Sigmoid colon (tissue), 7 donors: Measurements from ENCODE around the gene PFDN6. TPM values are rescaled to one million over a fixed set of nuclear protein-coding genes. Genes with fewer than 3 reads are reported as not detected.

Experiments
- DNase-seq: peaks from one replicate; pipeline ENCODE4 v3.0.0-alpha.2; 2019
- H3K27ac ChIP-seq, 4 donors: fragments of 200-600 bp; sonication (generic); one replicate each; pipeline ENCODE4 v1.5.1; 2016 to 2019; ENCODE audit warnings: mild to moderate bottlenecking in 1 of 4
- H3K27me3 ChIP-seq, 3 donors: fragments of 200-600 bp; sonication (generic); one replicate each; pipeline ENCODE4 v1.5.1; 2019; ENCODE audit warnings: mild to moderate bottlenecking in 1 of 3
- H3K36me3 ChIP-seq, 4 donors: fragments of 200-600 bp; sonication (generic); one replicate each; pipeline ENCODE4 v1.5.1; 2016 to 2019
- H3K4me1 ChIP-seq, 4 donors: fragments of 200-600 bp; sonication (generic); one replicate each; pipeline ENCODE4 v1.5.1; 2017 to 2019
- H3K4me3 ChIP-seq, 4 donors: fragments of 200-600 bp; sonication (generic); one replicate each; pipeline ENCODE4 v1.5.1; 2017 to 2019; ENCODE audit warnings: mild to moderate bottlenecking in 2 of 4, moderate library complexity in 1 of 4
- H3K9me3 ChIP-seq, 4 donors: fragments of 200-600 bp in 3 of 4; sonication (generic) in 3 of 4; one replicate each; pipeline versions ENCODE4 v1.5.1 to v1.6.1; 2013 to 2019
- CTCF ChIP-seq, 4 experiments: fragments of 450-650 bp in 3 of 4; fragments of 200-600 bp in 1 of 4; IDR thresholded peaks; one replicate each; pipeline ENCODE4 v1.5.1; 2016 to 2019; ENCODE audit warnings: antibody characterized with exemption in 4 of 4, mild to moderate bottlenecking in 3 of 4, moderate library complexity in 2 of 4
- EP300 ChIP-seq, 4 donors: sonication (generic); formaldehyde crosslinking; IDR thresholded peaks; one replicate each; pipeline ENCODE4 v1.6.1; 2017; ENCODE audit warnings: antibody characterized with exemption in 4 of 4
- POLR2A ChIP-seq, 2 donors: fragments of 450-650 bp; IDR thresholded peaks; one replicate each; pipeline ENCODE4 v1.6.1; 2016; ENCODE audit warnings: antibody characterized with exemption in 2 of 2, mild to moderate bottlenecking in 2 of 2, moderate library complexity in 2 of 2
- POLR2AphosphoS5 ChIP-seq, 4 donors: sonication (generic); formaldehyde crosslinking; IDR thresholded peaks; one replicate each; pipeline ENCODE4 v1.6.1; 2017; ENCODE audit warnings: antibody characterized with exemption in 4 of 4
- WGBS, 2 donors: extraction: QIAGEN DNeasy Blood & Tissue Kit; methylation state at CpG; one replicate each; pipeline ENCODE4 v1.1.7; 2013; 5-methylcytosine and 5-hydroxymethylcytosine counted together
- intact Hi-C: fragments of 100-400 bp; cut with DNase I; formaldehyde crosslinking; loops from one replicate; pipeline ENCODE4 v1.15.1; 2023
- polyA plus RNA-seq, 3 donors: library from polyadenylated mRNA; stranded (reverse); fragments of 200-250 nt; gene quantifications; one replicate each; pipeline ENCODE4 v1.2.3, GENCODE V29; 2013
- total RNA-seq, 4 donors: library from RNA; depleted of rRNA; stranded (reverse); fragments of >200 nt; gene quantifications; one replicate each; pipeline ENCODE4 v1.1.0, GENCODE V29; 2016
- donor health status: healthy with polysubstance abuse.
- donor health status: Bipolar disorder and iron deficiency.
- donor health status: healthy.

The PFDN6 gene
- total and polyA plus RNA-seq, 7 donors = 7.5 to 173 (median 56.1) TPM

- Histone ChIP-seq H3K27me3 (no peaks in the 10 kb centered on the region), H3K27ac (peak overlapping the region; percentile 89 to 94 (median 94)), H3K9me3 (no peaks in the 10 kb centered on the region), H3K4me3 (peak overlapping the region; percentile 37 to 64 (median 54)), H3K36me3 (peaks cover 0 to 20% (median 4%) of the 10 kb centered on the region in 4 donors), H3K4me1 (peaks cover 0 to 27% (median 24%) of the 10 kb centered on the region in 4 donors)
- intact Hi-C loops = loop anchor here (1.0 to 5.0 kb wide), 6 partner anchors 40 to 357 kb away; partner anchors contain the start of genes RING1, RXRB and SLC39A7
- DNase-seq = peak; percentile 99
- 0% methylated on average over 58 of the region's 58 CpGs for WGBS, 2 donors
- TF ChIP-seq CTCF (IDR thresholded peaks at IDR 0.05) = no peak
- peak; percentile 88 to 95 for TF ChIP-seq POLR2A (IDR thresholded peaks at IDR 0.05)
- TF ChIP-seq POLR2AphosphoS5 (IDR thresholded peaks at IDR 0.05) = peak; percentile 81 to 97 (median 88)
These were observed 40.3 kb upstream of the PFDN6 start for GRCh38 chr6:33248932-33249731.

- peak; percentile 68 for DNase-seq
- Histone ChIP-seq H3K4me1 (peaks cover 0 to 27% (median 24%) of the 10 kb centered on the region in 4 donors), H3K27me3 (no peaks in the 10 kb centered on the region), H3K36me3 (peaks cover 0 to 22% (median 4%) of the 10 kb centered on the region in 4 donors), H3K27ac (peak overlapping the region; percentile 89 to 94 (median 94)), H3K4me3 (peak overlapping the region; percentile 37 to 64 (median 54)), H3K9me3 (no peaks in the 10 kb centered on the region)
- WGBS, 2 donors = 20% methylated on average over 15 of the region's 15 CpGs
- intact Hi-C loops = loop anchor here (2.0 to 5.0 kb wide), 4 partner anchors 41 to 358 kb away; partner anchors contain the start of genes RING1, RXRB and SLC39A7
- no peak for TF ChIP-seq CTCF (IDR thresholded peaks at IDR 0.05)
- TF ChIP-seq EP300 (IDR thresholded peaks at IDR 0.05) = no peak
- TF ChIP-seq POLR2A (IDR thresholded peaks at IDR 0.05) = no peak
- no peak for TF ChIP-seq POLR2AphosphoS5 (IDR thresholded peaks at IDR 0.05)
These were observed 39.4 kb upstream of the PFDN6 start for GRCh38 chr6:33249732-33250630.

GRCh38 chr6:33250731-33251130, 38.7 kb upstream of the PFDN6 start:
- peak overlapping the region; percentile 89 to 94 (median 94) for H3K27ac ChIP-seq
- TF ChIP-seq EP300 (IDR thresholded peaks at IDR 0.05) = no peak
- TF ChIP-seq POLR2AphosphoS5 (IDR thresholded peaks at IDR 0.05) = no peak
- TF ChIP-seq CTCF (IDR thresholded peaks at IDR 0.05) = no peak
- no peak for TF ChIP-seq POLR2A (IDR thresholded peaks at IDR 0.05)
- intact Hi-C loops = no loop called here
- H3K4me1 ChIP-seq = peaks cover 0 to 27% (median 24%) of the 10 kb centered on the region in 4 donors
- H3K9me3 ChIP-seq = no peaks in the 10 kb centered on the region
- no peak for DNase-seq
- 92 to 98% methylated on average over 13 of the region's 13 CpGs for WGBS, 2 donors
- H3K4me3 ChIP-seq = no peak overlapping the region
- H3K27me3 ChIP-seq = no peaks in the 10 kb centered on the region
- peaks cover 0 to 23% (median 4%) of the 10 kb centered on the region in 4 donors for H3K36me3 ChIP-seq

GRCh38 chr6:33251395-33252012, 37.9 kb upstream of the PFDN6 start:
- intact Hi-C loops = no loop called here
- WGBS, 2 donors = 88 to 92% methylated on average over 6 of the region's 6 CpGs

More at GRCh38 chr6:33251395-33252012, 37.9 kb upstream of the PFDN6 start:
- Histone ChIP-seq H3K27me3 (no peaks in the 10 kb centered on the region), H3K36me3 (peaks cover 0 to 23% (median 4%) of the 10 kb centered on the region in 4 donors), H3K4me3 (no peak overlapping the region), H3K27ac (no peak overlapping the region), H3K4me1 (peaks cover 0 to 27% (median 24%) of the 10 kb centered on the region in 4 donors), H3K9me3 (no peaks in the 10 kb centered on the region)
- TF ChIP-seq POLR2A (IDR thresholded peaks at IDR 0.05) (no peak), CTCF (IDR thresholded peaks at IDR 0.05) (no peak), POLR2AphosphoS5 (IDR thresholded peaks at IDR 0.05) (no peak), EP300 (IDR thresholded peaks at IDR 0.05) (no peak)
- DNase-seq = no peak
